Left lobe of liver (tissue), 2 donors: ENCODE measurements around the gene DBP. TPM values are rescaled to one million over a fixed set of nuclear protein-coding genes. Genes with fewer than 3 reads are reported as not detected.

ENCODE experiments used
- ATAC-seq: fragments of 200-7000 bp; cut with Tn5 transposase; one replicate; pipeline ENCODE4 v1.9.1; 2020; ENCODE audit warnings: mild to moderate bottlenecking, moderate library complexity
- DNase-seq: peaks from one replicate; pipeline ENCODE4 v3.0.0-alpha.2; 2020; ENCODE audit warnings: low spot score
- total RNA-seq: library from RNA; stranded (reverse); gene quantifications from one replicate; pipeline ENCODE4 v1.2.1, GENCODE V29; 2021
- donor health status: DM: no; HTN: no; CAD: no; lungs with moderate emphysema.
- donor health status: DM: no; HTN: yes; CAD: no.

Gene DBP
- total RNA-seq, 1 donor from 2014 or later: 11.4 TPM

DNA sequence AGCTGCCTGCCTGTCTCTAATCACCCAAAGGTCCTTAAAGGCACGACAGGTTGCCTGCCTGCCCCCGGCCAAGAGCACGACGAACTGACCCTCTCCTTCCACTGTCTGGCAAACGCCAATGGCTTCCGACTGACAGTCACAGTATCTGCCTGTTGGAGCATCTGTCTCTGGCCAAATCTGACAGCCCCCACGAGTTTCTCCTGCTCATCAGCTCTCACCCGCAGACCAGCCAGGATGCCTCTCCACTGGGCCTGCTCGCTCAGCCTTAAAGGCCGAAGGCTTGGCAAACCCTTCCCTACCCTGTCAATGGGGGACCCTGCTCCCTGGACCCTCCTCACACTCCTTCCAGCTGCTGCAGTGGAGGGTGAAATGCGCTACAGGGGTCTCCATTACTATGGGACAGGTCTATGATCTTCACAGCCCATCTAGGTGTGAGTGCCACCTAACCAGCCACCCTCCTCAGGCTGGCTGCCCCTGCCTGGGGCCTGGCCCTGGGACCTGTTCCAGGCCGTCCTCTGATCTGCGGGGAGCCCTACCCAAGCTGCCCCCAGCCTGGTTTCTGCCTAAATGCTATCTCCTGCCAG lies 23.2 kb downstream of the DBP start:
- DNase-seq: no peak

DNA sequence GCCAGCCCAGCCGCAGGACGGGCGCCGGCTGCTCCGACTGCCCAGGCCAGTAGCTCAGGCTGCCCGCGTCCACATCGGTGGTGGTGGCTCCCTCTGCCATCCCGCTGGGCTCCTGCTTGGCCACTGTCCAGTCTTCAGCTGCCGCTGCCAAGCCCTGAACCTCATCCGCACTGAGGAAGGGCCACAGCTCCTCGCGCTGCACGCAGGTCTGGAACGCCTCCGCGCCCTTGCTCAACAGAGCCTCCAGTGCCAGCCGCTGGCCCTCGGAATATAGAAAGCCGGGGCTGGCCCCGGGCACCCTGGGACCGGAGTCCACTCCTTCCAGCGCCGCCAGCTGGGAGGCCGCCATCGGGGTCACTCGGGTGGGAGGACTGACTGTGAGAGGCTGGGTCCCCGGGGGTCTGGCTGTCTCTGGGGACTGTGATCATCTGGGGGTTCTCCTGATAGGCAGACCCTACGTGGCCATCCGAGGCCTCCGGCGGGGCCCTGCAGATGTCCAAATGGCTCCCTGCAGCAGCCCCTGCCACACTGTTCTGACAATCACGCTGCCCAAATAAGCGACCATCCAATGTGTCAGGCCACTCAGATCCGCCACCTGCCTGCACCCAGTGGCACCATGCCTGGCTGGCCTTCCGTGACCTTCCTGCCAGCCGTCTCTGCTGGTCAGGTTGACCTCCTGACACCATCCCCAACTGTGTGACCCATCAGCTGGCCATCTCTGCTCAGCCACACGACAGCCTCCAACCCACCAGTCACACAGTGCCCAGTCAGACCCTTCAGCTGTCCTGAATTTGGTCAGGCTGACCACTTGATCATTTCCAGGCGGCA lies 23.9 kb downstream of the DBP start:
- DNase-seq (peak; percentile 65), ATAC-seq (peak; percentile 70)

More for the DNA sequence above, 23.2 kb downstream of the DBP start:
- ATAC-seq: no peak

DNA sequence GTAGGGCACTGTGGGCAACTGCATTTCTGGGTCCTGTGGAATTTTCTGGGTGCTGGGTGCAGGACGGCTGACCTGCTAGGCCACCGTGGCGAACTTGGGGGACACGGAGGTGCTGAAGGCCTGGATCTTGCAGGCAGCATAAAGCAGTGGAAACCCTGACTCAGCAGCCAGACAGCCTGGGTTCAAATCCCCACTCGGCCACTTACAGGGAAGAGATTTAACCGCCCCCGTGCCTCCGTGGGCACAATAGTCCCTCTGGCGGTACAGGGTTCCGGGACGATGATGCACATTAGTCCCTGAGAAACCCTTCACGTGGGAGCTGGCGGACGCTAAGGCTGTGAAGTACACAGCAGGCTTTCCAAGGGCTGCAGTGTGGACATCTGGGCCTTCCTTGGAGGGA lies 25.3 kb downstream of the DBP start:
- DNase-seq (no peak), ATAC-seq (no peak)

DNA sequence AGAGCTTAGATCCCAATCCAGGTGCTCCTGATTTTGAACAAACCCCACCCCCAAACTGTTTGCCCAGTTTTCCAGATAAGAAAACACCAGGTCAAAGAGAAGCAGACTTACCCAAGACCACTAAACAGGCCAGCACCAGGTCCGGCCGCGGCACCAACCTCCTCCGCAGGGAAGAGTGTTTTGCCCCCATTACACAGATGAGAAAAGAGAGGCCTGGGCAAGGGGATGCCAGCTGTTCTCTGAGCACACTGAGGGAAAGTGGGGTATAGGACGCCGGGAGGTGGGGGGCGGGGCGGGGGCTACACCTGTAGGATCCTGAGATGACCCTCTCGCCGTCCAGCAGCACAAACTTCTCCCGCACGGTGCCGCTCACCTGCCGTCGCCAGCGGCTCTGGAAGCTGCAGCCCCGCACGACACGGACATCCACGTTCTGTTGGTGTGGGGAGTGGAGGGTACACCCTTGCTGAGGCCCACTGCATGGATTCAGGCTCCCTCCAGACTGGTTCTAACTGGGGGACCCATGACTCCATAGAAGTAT lies 27.5 kb downstream of the DBP start:
- DNase-seq: no peak
- no peak for ATAC-seq

DNA sequence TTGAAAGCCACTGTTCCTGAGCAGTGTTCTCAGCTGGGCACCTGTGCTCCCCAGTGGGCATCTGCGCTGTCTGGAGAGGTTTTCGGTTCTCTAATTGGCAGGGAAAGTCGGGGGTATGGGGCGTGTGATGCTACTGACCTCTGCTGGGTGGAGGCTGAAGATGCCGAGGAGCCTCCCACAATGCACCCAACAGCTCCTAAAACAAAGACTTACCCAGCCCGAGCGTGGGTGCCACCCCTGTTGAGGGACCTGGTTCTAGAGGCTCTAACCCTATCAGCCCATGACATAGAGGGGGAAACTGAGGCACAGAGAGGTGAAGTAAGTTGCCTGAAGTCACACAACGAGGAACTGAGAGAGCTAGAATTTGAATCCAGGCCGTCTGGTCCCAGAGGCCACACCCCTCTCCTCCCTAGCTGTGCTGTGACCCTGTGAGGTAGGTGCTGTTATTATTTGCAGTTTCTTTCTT lies 28.3 kb downstream of the DBP start:
- ATAC-seq (peak; percentile 30), DNase-seq (no peak)

DNA sequence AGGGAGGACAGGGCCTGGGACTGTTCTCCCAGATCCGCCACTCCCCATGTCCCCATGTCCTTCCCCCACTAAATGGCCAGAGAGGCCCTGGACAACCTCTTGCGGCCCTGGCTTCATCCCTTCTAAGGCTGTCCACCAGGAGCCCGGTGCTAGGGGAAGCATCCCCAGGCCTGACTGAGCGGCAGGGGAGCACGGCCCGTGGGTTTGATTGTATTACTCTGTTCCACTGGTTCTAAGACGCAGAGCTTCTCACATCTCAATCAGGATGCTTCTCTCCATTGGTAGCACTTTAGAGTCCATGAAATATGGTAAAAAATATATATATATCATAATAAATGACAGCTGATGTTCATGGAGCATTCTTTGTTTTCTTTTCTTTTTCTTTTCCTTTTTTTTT lies 29.8 kb downstream of the DBP start:
- no peak for DNase-seq
- no peak for ATAC-seq

DNA sequence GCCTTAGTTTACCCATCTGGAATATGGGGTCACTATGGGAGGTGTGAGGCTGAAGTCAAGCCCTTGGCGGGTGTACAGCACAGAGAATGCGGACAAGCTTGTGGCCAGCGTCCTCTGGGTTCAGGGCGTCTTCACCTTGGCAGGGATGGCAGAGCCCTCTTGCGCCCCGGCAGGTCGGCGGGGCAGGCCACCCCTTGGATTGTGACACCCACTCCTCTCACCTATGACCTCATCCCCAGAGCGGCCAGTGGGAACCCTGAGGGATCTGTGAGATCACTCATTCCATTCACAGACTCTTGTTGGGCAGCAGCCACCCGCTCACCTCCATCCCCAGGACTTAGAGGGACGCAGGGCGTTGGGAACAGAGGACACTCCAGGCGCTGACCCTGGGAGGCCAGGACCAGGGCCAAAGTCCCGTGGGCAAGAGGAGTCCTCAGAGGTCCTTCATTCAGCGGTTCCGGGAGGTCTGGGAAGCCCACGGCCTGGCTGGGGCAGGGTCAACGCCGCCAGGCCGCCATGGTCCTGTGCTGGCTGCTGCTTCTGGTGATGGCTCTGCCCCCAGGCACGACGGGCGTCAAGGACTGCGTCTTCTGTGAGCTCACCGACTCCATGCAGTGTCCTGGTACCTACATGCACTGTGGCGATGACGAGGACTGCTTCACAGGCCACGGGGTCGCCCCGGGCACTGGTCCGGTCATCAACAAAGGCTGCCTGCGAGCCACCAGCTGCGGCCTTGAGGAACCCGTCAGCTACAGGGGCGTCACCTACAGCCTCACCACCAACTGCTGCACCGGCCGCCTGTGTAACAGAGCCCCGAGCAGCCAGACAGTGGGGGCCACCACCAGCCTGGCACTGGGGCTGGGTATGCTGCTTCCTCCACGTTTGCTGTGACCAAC lies 30.5 kb downstream of the DBP start, which contains the start of gene SPACA4:
Gene SPACA4 (plus strand): TSS at position 280 of the 896 bp plus-strand sequence. CDS start 237 bp downstream, at position 517.
- DNase-seq (no peak), ATAC-seq (no peak)

DNA sequence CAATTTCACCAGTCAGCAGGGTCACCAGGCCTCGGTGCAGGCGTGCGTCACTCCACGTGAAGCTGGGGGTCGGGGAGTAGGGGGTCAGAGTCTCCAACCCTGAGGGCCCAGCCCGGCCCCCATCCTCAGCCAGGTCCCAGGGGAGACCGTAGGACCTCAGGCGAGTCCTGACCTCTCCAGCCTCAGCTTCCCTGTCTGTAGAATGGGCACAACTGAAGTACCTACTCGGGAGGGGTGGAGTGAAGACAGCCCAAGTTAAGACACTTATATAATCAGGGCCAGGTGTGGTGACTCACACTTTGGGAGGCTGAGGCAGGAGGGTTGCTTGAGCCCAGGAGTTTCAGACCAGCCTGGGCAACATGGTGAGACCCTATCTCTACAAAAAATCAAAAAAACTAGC lies 33.3 kb downstream of the DBP start:
- no peak for ATAC-seq

DNA sequence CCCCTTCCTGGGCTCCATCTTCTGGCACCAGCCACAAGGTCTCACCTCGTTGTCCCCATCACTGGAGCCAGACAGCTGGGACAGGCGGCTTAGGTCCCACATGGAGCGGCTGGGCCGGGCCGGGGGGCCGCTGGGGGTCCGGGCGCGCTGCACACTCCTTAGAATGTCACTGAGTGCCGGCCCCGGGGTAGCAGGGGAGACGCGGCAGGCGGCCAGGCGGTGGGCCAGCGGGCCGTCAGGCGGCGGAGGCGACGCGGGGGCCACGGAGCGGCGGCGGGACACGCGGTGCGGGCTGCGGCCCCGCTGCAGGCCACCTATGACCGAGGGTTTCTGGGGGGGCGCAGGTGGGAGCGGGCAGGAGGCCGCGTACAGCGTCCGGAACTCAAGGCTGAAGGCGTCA lies 33.7 kb downstream of the DBP start:
- no peak for DNase-seq
- no peak for ATAC-seq

More for the DNA sequence above, 33.3 kb downstream of the DBP start:
- DNase-seq: no peak

DNA sequence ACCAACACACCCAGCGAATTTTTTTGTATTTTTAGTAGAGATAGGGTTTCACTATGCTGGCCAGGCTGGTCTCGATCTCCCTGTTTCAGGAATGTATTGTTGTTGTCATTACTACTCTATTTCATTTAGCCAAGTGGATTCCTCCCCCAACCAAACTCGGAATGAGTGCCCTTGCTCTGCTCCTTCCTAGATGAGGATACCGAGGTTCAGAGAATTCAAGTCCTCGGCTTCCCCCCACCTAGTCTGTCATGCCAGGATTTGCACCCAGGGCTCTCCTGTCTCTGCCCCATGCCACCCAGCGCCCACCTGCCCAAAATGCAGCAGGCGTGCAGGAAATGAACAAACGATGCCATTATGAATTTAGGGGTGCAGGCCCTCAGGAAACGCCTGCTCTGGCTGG lies 34.2 kb downstream of the DBP start:
- no peak for ATAC-seq
- no peak for DNase-seq

DNA sequence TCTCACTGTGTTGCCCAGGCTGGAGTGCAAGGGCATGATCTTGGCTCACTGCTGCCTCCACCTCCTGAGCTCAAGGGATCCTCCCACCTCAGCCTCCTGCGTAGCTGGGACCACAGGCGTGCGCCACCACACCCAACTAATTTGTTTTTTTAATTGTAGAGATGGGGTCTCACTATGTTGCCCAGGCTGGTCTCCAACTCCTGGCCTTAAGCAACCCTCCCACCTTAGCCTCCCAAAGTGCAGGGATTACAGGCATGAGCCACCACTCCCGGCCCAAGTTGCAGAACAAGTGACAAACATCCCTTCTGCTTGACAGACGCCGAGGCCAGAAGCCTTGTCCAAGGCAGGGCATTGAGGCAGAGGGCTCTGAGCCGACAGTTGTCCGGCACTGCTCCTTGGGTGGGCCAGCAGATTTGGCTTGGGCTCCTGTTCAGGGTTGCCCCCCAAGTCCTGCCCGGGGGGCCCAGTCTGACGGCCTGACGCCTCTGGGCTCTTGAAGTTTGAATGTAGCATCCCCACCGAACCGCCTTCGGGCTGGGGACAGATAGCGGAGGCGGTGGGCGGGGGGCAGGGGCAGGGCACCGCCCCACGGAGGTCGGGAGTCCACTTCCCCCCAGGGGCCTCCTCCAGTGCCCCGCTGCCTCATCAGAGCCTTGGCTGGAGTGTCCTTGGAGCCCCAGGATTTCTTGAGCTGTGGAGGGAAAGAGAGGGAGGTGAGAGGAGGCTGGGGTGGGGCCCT lies 36.3 kb downstream of the DBP start:
- DNase-seq (no peak), ATAC-seq (no peak)

DNA sequence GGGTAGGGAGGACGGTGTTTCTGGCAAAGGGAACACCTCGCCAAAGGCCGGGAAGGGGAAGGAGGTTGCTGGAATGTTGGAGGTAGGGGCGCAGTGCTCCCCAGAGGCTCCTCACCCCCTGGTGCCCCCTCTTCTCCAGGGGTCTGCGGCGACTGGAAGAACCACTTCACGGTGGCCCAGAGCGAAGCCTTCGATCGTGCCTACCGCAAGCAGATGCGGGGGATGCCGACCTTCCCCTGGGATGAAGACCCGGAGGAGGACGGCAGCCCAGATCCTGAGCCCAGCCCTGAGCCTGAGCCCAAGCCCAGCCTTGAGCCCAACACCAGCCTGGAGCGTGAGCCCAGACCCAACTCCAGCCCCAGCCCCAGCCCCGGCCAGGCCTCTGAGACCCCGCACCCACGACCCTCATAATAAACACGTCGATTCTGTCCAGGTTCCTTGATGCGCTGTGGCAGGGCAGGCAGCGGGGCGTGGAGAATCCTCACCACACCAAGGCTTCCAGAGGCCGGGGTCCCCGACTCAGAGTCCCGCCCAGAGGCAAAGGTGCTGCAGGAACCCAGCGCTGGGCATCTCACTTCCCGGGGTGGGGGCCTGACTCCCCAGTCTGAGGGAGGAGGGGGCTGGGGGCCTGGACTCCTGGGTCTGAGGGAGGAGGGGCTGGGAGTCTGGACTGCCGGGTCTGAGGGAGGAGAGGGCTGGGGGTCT lies 38.0 kb downstream of the DBP start:
- no peak for DNase-seq
- ATAC-seq: no peak

DNA sequence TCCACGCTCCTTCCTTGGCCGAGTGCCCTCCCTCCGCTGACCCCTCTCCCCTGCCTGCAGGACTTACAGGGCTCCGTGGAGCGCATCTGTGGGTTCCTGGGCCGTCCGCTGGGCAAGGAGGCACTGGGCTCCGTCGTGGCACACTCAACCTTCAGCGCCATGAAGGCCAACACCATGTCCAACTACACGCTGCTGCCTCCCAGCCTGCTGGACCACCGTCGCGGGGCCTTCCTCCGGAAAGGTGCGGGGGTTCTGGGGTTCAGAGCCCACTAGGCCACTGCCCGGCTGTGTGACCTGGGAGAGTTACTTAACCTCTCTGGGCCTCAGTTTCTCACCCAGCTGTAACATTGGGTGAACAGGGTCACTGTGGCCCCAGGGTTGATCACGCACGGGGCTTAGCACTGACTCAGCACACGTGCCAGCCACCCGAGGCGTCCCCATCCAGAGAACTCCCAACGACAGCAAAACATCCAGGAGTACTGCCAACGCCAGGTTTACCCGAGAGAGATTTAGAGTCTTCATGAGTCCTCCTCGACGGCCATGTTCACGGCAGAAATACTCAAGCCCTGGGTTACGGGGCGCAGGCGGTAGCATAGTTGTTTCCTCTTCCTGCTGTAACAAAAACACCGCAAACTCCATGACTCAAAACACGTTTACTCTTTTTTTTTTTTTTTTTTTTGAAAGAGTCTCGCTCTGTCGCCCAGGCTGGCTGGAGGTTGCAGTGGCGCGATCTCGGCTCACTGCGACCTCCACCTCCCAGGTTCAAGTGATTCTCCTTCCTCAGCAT lies 40.3 kb downstream of the DBP start:
- no peak for DNase-seq
- no peak for ATAC-seq

DNA sequence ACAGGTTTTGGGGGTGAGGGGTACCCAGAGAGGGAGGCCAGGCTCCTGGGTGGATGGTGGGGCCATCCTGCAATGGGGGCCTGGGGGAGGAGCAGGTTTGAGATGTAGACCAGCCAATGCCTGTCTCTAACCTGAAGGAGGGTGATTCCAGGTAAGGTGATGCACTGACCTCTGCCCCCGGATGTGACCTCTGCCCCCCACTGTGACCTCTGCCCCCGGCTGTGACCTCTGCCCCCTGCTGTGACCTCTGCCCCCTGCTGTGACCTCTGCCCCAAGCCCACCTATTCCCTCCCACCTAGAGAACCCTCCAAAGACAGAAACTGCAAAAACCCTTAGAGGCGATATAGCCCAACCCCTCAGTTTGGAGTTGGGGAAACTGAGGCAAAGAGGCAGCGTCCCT lies 40.9 kb downstream of the DBP start:
- DNase-seq (no peak), ATAC-seq (no peak)

DNA sequence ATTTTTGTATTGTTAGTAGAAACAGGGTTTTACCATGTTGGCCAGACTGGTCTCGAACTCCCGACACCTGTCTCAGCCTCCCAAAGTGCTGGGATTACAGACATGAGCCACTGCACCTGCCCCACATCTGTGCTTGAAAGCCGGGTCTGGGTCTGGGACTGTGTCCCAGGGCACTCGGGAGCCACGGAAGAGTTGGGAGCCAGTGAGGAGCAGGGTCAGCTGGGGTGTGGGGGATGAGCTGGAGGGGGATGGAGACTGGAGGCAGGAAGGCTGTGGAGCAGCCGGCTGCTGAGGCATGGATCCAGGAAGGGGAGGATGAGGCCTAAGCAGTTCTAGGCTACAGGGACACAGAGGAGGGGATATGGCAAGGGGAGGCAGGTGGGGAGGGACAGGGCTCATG lies 41.3 kb downstream of the DBP start:
- no peak for ATAC-seq

DNA sequence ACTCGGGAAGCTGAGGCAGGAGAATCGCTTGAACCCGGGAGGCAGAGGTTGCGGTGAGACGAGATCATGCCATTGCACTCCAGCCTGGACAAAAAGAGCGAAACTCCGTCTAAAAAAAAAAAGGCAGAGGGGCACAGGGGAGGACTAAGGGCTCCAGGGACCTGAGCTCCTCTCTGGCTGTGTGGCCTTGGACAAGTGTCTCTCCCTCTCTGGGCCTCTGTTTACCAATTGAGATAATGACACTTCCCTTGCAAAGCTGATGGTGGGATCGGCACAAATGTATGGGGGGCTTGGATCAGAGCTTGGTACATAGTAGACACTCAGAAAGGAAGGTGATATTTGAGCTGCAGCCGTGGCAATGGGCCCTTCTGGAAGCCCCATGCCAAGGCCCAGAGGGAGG lies 42.0 kb downstream of the DBP start:
- no peak for ATAC-seq

More for the DNA sequence above, 41.3 kb downstream of the DBP start:
- no peak for DNase-seq

DNA sequence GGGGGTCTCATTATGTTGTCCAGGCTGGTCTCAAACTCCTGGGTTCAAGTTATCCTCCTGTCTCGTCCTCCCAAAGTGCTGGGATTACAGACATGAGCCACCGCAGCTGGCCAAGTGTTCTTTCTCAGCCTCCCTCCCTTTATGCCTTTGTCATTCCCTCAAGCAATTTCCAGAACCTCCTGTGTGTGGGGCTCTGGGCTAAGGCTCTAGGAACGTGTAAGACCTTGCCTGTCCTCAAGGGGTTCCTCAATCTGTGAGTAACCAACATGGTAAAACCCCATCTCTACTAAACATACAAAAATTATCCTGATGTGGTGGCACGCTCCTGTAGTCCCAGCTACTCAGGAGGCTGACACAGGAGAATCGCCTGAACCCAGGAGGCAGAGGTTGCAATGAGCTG lies 46.2 kb downstream of the DBP start:
- ATAC-seq: no peak
- DNase-seq: no peak

More for the DNA sequence above, 42.0 kb downstream of the DBP start:
- DNase-seq: no peak

DNA sequence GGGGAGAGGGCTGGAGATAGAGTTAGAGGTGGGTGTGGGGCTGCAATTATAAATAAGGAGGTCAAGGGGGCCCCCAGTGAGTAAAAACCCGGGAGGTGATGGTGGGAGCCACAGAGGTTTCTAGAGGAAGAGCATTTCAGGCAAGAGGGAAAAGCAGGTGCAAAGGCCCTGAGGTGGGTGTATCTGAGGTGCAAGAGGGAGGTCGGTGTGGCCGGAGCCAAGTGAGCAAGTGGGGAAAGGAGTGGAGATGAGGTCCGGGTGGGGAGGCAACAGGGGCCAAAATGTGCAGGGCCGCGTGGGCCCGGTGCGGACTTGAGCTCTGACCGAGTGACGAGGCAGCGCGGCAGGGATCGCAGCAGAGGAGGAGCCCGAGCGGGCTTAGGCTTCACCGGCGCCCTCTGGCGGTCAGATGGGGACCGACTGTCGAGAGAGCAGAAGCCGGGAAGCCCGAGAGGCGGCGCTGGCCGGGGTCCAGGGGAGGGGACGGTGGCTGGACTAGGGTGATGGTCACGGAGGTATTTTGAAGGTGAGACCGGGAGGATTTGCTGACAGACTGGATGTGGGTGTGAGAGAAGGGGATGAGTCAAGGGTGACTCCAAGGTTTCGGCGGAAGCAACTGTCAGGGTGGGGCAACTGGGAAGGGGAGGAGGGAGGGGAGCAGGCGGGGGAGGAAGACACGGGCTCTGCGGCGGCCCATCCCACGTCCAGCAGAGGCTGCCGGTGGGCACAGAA lies 48.3 kb downstream of the DBP start:
- peak; percentile 88 for DNase-seq
- peak; percentile 81 for ATAC-seq
